Measurements from ENCODE around the gene ITIH5.

Gene ITIH5

DNA sequence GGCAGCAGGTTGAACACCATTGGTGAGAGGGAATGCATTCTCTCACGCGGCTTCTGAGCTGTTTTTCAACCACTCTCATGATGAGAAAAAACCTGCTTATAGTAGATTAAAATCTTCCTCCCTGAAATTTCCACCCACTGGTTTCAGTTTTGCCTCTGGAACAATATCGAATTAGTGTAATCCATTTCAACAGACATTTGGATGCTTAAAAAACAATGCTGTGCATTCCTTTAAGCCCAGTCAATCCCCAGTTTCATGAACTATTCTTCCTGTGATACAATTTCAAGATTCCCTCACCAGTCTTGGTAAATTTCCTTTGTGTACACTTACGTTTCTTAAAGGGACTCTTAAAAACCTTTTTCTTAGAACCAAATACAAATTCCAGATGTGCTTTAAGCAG, 89.6 kb downstream of the ITIH5 start:
- no peak for DNase-seq (ENCODE audit: low read depth, low spot score)
- TF ChIP-seq CTCF (IDR thresholded peaks at IDR 0.05; ENCODE audit: low read depth, low read length), result no peak
- in situ Hi-C loops (cut with HindIII; ENCODE audit: low sequenced_read_pairs), result no loop called here
- no peak overlapping the region for H3K4me3 ChIP-seq (ENCODE audit: low read depth, low read length)

DNA sequence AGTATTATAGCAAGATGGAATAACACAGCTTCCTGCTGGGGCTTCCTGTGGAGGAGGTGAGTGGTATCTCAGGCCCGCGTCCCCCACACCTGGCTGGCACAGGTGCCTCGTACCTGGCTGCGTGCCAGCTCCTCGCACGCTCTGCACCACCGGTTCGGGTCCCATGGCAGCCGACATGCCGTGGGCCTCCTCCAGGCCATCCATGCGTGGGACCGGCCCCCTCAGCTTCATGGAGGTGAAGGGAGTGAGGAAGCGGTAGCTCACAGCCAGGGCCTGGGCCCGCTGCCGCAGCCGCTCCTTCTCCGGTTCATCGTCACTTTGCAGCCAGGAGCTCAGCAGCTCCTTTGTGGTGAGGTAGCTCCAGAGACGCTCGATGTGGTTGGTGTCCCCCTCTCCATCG, 90.4 kb downstream of the ITIH5 start:
- no peak overlapping the region for H3K4me3 ChIP-seq (ENCODE audit: low read depth, low read length)
- DNase-seq (ENCODE audit: low read depth, low spot score), result no peak
- in situ Hi-C loops (cut with HindIII; ENCODE audit: low sequenced_read_pairs), result no loop called here
- TF ChIP-seq CTCF (IDR thresholded peaks at IDR 0.05; ENCODE audit: low read depth, low read length), result no peak

- peak; percentile 2 for DNase-seq (ENCODE audit: low read depth, low spot score)
- in situ Hi-C loops (cut with HindIII; ENCODE audit: low sequenced_read_pairs), result no loop called here
- no peak overlapping the region for H3K4me3 ChIP-seq (ENCODE audit: low read depth, low read length)
- TF ChIP-seq CTCF (IDR thresholded peaks at IDR 0.05; ENCODE audit: low read depth, low read length), result no peak
Observed at GRCh38 chr10:7572391-7572790, 94.4 kb downstream of the ITIH5 start.

- no peak overlapping the region for H3K4me3 ChIP-seq (ENCODE audit: low read depth, low read length)
- in situ Hi-C loops (cut with HindIII; ENCODE audit: low sequenced_read_pairs), result no loop called here
- TF ChIP-seq CTCF (IDR thresholded peaks at IDR 0.05; ENCODE audit: low read depth, low read length), result no peak
- peak; percentile 5 for DNase-seq (ENCODE audit: low read depth, low spot score)
Observed at GRCh38 chr10:7571981-7572380, 94.8 kb downstream of the ITIH5 start.

DNA sequence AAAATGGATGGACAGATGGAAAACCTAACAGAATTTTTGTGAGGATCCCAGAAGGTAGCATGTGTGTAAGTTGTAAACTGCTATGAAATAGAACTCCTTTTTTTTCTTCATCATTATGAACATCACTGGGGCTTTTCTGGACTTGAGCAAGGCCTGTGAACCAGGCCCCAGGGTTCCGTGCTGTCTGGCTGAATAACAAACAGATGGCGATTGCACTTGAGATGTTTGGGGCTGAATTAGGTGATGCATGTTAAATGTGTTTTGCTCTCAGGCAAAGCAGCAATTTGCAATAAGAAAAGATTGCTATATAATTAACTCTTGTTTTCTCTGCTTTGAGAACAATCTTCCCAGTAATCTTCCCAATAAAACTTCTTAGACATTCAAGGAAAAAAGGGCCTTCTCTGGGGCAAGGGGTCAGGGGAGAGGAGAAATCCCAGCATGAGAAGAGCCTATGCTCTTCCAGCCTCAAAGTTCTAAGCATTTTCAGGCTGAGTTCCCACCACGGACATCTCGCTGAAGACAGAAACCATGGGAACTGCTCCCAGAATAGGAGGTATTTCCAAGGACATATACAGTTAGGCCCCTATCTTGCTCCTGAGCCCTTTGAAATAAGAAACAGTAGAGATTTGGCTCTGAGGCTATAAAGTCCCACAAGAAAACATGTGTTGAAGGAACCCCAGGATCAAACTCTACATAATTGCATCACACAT, 98.7 kb downstream of the ITIH5 start:
- H3K4me3 ChIP-seq (ENCODE audit: low read depth, low read length), result no peak overlapping the region
- no peak for DNase-seq (ENCODE audit: low read depth, low spot score)
- TF ChIP-seq CTCF (IDR thresholded peaks at IDR 0.05; ENCODE audit: low read depth, low read length), result no peak
- in situ Hi-C loops (cut with HindIII; ENCODE audit: low sequenced_read_pairs), result no loop called here

DNA sequence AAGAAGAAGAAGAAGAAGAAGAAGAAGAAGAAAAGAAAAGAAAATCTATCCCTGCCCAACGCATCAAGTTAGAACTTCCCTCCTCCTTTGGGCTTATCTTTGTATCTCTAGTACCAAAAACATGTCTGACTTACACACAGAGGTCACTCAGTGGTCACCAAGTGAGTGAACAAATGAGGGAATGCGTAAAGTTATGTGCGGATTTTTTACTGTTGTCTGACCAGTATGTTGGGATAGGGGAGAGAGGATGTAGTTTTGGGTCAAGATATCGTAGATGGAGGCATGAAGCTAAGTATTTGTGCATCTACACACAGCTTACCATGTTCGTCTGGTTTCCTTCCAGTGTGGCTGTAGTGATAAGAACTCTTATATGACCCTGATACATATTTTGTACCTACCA, 99.9 kb downstream of the ITIH5 start:
- no peak for DNase-seq (ENCODE audit: low read depth, low spot score)
- no peak overlapping the region for H3K4me3 ChIP-seq (ENCODE audit: low read depth, low read length)
- TF ChIP-seq CTCF (IDR thresholded peaks at IDR 0.05; ENCODE audit: low read depth, low read length), result no peak
- in situ Hi-C loops (cut with HindIII; ENCODE audit: low sequenced_read_pairs), result no loop called here

All from astrocyte of the spinal cord (primary cell).